A549 treated with DMSO at 1 μM for 4 hours (cell line): ENCODE measurements around the gene EIF4G1. TPM values are rescaled to one million over a fixed set of nuclear protein-coding genes. Genes with fewer than 3 reads are reported as not detected.

Experiments
- total RNA-seq: library from RNA; stranded (reverse); fragments of 200-300 nt; extraction: Qiagen RNA extraction; gene quantifications from 5 replicates; pipeline ENCODE4 v1.2.3, GENCODE V29; 2022; ENCODE audit warnings: low read depth

Gene EIF4G1, protein sequence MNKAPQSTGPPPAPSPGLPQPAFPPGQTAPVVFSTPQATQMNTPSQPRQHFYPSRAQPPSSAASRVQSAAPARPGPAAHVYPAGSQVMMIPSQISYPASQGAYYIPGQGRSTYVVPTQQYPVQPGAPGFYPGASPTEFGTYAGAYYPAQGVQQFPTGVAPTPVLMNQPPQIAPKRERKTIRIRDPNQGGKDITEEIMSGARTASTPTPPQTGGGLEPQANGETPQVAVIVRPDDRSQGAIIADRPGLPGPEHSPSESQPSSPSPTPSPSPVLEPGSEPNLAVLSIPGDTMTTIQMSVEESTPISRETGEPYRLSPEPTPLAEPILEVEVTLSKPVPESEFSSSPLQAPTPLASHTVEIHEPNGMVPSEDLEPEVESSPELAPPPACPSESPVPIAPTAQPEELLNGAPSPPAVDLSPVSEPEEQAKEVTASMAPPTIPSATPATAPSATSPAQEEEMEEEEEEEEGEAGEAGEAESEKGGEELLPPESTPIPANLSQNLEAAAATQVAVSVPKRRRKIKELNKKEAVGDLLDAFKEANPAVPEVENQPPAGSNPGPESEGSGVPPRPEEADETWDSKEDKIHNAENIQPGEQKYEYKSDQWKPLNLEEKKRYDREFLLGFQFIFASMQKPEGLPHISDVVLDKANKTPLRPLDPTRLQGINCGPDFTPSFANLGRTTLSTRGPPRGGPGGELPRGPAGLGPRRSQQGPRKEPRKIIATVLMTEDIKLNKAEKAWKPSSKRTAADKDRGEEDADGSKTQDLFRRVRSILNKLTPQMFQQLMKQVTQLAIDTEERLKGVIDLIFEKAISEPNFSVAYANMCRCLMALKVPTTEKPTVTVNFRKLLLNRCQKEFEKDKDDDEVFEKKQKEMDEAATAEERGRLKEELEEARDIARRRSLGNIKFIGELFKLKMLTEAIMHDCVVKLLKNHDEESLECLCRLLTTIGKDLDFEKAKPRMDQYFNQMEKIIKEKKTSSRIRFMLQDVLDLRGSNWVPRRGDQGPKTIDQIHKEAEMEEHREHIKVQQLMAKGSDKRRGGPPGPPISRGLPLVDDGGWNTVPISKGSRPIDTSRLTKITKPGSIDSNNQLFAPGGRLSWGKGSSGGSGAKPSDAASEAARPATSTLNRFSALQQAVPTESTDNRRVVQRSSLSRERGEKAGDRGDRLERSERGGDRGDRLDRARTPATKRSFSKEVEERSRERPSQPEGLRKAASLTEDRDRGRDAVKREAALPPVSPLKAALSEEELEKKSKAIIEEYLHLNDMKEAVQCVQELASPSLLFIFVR (N-terminal part only)
- total RNA-seq = 252 to 292 TPM (median 278 TPM) in 5 replicates

DNA sequence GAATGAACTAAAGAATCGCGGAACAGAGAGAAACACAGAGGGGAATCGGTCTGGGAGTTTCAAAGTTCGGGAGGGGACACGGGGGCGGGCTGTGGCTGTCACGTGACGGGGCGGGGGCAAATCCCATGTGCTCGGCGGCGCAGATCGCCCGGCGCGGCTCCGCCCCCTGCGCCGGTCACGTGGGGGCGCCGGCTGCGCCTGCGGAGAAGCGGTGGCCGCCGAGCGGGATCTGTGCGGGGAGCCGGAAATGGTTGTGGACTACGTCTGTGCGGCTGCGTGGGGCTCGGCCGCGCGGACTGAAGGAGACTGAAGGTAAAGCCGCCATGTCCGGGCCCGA, at the start of gene EIF4G1:
EIF4G1 (plus strand) TSS at position 244 of the 337 bp plus-strand sequence. CDS start 1,191 bp downstream, outside the sequence.

DNA sequence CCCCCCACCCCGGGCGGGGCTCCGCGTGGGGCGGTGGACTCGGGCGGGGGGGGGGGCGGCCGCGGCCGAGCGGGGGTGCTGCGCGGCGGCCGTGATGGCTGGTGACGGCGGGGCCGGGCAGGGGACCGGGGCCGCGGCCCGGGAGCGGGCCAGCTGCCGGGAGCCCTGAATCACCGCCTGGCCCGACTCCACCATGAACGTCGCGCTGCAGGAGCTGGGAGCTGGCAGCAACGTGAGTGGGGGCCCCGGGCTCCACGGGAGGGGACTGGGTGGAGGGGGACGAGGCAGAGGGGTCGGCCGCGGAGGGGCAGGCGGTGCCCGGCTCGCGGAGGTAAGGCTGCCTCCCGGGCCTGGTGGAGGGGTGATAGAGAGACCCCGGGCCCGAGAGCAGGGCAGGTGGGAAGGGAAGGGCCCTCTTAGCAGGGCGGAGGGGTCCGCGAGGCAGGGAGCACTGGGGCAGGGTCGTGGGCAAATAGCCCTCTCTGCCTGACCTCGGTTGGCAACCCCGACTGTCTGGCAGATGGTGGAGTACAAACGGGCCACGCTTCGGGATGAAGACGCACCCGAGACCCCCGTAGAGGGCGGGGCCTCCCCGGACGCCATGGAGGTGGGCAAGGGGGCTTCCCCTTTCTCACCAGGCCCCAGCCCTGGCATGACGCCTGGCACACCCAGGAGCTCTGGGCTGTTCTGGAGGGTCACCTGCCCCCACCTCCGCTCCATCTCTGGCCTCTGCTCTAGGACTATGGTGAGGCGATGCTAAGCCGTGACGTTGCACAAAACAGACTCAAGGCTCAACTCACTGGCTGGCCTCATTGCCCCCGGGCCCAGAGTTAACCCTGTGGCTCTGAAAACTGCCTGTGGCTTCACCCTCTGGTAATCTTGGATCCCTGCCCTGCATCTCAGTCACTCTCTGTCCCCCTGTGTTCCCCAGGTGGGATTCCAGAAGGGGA, 38.2 kb upstream of the EIF4G1 start, which contains the start of gene ECE2:
ECE2 (plus strand) TSS at position 62 of the 950 bp plus-strand sequence; CDS start at position 194, 132 bp downstream.

DNA sequence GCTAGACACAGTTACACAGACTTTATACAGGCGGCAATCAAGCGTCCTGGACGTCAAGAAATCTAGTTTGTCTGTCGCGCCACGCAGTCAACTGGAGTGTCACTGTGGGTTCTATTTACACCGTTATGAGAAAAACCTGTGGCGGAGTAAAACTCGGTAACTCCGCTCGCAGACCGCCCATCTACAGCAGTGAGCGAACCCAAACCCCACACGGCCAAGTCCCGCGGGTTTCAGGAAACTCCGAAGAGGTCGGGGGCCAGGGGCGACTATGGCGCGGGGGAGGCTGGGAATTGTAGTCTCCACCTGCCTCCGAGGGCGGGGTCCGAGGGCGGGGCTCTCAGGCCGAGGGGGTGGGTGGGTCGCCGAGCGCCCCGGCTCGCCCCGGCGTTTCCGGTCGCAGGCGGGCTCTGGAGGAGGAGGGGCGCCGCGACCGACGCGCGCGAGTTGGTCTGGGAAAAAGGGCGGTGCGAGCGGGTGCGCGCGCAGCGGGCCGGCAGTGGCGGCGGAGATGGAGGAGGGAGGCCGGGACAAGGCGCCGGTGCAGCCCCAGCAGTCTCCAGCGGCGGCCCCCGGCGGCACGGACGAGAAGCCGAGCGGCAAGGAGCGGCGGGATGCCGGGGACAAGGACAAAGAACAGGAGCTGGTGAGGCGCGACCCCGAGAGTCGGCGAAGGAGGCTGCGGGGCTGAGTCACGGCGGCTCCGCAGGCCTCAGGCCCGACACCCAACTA, 15.5 kb upstream of the EIF4G1 start, which contains the start of gene PSMD2:
PSMD2 (plus strand) TSS at position 483 of the 729 bp plus-strand sequence; CDS start at position 509, 26 bp downstream.

DNA sequence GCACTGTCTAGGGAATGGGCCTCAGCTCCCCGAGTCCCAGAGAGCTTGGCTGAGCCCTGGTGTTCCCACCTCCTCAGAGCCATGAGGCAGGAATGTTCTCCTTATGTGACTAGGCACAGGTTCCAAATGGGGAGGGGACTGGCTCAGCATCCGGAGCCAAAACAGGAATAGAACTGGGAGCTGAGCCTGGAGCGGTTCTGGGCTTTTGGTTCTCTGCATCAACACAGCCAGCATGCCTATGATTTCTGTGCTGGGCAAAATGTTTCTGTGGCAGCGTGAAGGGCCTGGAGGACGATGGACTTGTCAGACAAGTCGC, 23.0 kb downstream of the EIF4G1 start, which contains the start of gene FAM131A:
FAM131A (plus strand) TSS at position 202 of the 316 bp plus-strand sequence; CDS start at position 233, 31 bp downstream.

DNA sequence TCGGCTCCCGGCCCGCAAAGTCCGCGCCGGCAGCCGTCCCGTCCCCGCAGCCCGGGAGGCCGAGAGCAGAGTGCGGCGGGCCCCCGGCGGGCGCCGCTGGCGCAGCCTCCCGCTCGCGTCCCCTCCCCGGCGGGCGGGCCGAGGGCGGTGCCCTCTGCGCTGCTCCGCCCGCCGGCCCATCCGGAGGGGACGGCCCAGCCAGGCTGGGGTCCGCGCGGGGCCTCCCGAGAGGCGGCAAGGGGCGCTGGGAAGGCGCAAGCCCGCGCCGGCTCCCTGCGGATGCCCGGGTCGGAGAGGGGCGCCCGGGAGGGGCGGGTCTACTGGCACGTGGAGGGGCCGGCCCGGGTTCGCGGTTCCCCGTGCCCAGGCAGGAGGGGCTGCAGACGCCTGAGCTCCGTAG, 47.1 kb downstream of the EIF4G1 start, which contains the start of the genes CLCN2 and POLR2H:
CLCN2 (minus strand) TSS at position 74 of the 400 bp plus-strand sequence. CDS start 126 bp downstream, outside the sequence.
POLR2H (plus strand) TSS at position 179 of the 400 bp plus-strand sequence. CDS start 1,783 bp downstream, outside the sequence.

DNA sequence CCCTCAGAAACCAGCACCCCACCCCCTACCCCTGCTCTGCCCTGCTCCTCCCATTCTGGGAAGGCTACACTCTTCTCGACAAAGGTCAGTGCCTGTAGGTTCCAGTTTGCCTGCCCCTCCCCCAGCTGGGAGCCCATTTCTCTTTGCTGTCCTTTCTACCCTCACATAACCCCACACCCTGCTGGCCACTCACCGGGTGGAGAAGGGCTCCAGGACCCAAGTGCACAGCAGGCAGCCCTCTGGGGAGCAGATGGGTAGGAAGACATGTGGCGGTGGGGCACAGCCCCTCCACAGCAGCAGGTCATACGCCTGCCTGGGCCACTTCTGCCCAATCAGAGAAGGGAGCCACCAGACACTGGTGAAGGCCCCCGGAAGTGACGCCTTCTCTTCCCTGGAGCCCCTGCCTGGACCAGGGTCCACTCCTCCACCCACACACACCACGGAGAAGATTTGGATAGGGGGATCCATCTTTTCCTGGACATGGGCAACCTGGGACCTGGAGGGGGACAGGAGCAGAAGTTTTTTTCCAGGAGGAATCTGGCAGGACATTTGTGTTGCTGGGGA, 63.6 kb downstream of the EIF4G1 start, which contains the start of gene THPO:
THPO (minus strand) TSS at position 326 of the 564 bp plus-strand sequence. CDS start 1,948 bp downstream, outside the sequence.

DNA sequence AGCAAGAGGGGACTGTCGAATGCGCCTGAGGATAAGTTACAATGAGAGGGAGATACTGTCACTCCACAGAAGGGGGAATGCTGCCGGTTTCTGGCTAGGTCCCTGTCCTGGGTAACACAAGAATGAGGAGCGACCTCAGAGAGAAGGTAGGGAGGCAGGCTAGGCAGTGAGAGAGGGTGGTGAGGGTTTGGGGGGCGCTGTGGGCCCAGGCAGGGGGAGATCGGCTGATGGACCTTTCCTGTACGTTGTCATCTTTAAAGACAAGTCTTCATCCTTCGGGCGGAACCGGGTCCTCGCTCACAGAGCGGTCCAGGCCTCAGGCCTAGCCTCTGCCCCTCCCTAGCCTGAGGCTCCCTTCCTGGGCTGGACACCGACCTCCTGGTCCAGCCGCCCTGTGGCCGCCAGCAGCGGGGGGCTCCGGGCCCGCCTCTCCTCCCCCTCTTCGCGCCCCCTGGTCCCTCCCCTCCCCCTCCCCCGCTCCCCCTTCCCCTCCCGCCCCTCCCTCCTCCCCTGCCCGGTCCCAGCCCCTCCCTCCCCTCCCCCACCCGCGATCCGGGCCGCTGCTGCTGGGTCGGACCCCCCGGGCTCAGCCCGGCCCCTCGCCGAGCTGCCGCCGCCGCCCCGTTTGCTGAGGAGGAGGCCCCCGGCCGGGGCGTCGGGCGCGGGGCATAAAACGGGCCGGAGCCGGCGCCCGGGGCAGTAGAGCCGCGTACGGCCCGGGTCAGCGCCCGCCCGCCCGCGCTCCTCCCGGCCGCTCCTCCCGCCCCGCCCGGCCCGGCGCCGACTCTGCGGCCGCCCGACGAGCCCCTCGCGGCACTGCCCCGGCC, 65.2 kb downstream of the EIF4G1 start, which contains the start of gene CHRD:
CHRD (plus strand) TSS at position 697 of the 827 bp plus-strand sequence. CDS start 265 bp downstream, outside the sequence.

Other genes starting within 250 kb of the EIF4G1 start
- gene HTR3E, start 217.5 kb upstream of the EIF4G1 start, total RNA-seq = not detected in 5 replicates
- 26.5 to 31.2 TPM (median 30.9 TPM) in 5 replicates for gene EIF2B5, start 179.2 kb upstream of the EIF4G1 start, total RNA-seq
- 18.3 to 29.0 TPM (median 24.6 TPM) in 5 replicates for gene DVL3, start 159.2 kb upstream of the EIF4G1 start, total RNA-seq
- gene AP2M1, start 139.8 kb upstream of the EIF4G1 start, total RNA-seq = 296 to 327 TPM (median 312 TPM) in 5 replicates
- gene ABCF3, start 128.4 kb upstream of the EIF4G1 start, total RNA-seq = 32.6 to 37.7 TPM (median 33.9 TPM) in 5 replicates
- 0.38 to 0.56 TPM (median 0.48 TPM) in 5 replicates for gene VWA5B2, start 85.0 kb upstream of the EIF4G1 start, total RNA-seq
- 63.7 to 82.1 TPM (median 70.1 TPM) in 5 replicates for gene ALG3, start 65.6 kb upstream of the EIF4G1 start, total RNA-seq
- gene EEF1AKMT4, start 64.9 kb upstream of the EIF4G1 start, total RNA-seq = 11.0 to 13.5 TPM (median 12.2 TPM) in 5 replicates
- gene CAMK2N2, start 53.1 kb upstream of the EIF4G1 start, total RNA-seq = 0.90 to 1.7 TPM (median 1.1 TPM) in 5 replicates
- gene ECE2, start 38.6 kb upstream of the EIF4G1 start, total RNA-seq = not detected in 5 replicates
- gene PSMD2, start 15.4 kb upstream of the EIF4G1 start, total RNA-seq = 315 to 419 TPM (median 334 TPM) in 5 replicates
- 8.9 to 10.6 TPM (median 10.4 TPM) in 5 replicates for gene FAM131A, start 23.0 kb downstream of the EIF4G1 start, total RNA-seq
- gene CLCN2, start 47.0 kb downstream of the EIF4G1 start, total RNA-seq = 4.7 to 5.4 TPM (median 5.2 TPM) in 5 replicates
- gene POLR2H, start 47.1 kb downstream of the EIF4G1 start, total RNA-seq = 73.1 to 83.9 TPM (median 75.8 TPM) in 5 replicates
- not detected in 5 replicates for gene THPO, start 63.6 kb downstream of the EIF4G1 start, total RNA-seq
- 0.10 to 0.17 TPM (median 0.16 TPM) in 5 replicates for gene CHRD, start 65.4 kb downstream of the EIF4G1 start, total RNA-seq
- 0.30 to 0.95 TPM (median 0.37 TPM) in 5 replicates for gene EPHB3, start 247.2 kb downstream of the EIF4G1 start, total RNA-seq